Measurements from ENCODE around the gene WDR17. TPM values are rescaled to one million over a fixed set of nuclear protein-coding genes. Genes with fewer than 3 reads are reported as not detected.

Gene WDR17
- total RNA-seq, 2 experiments from 2014 or later = 0.83 to 0.87 TPM

DNA sequence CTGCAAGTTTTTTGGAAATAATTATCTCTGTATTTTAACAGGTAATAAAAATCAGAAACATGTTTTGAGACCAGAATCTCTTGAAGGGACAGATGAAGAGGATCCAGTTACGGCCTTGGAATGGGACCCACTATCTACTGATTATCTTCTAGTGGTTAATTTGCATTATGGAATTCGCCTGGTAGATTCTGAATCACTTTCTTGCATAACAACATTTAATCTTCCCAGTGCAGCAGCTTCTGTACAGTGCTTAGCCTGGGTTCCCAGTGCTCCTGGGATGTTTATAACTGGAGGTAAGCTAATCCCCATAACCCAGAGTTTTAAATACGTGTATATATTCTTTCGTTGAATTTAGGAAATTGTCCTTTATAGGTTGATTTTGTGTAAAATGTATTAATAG, 59.4 kb downstream of the WDR17 start:
- no peaks in the 10 kb centered on the region for H3K27me3 Mint-ChIP-seq
- no peak overlapping the region for H3K27ac Mint-ChIP-seq
- CTCF ChIA-PET = no interaction called here
- POLR2A ChIA-PET = no interaction called here
- no peaks in the 10 kb centered on the region for H3K36me3 Mint-ChIP-seq (ENCODE audit: low read depth)
- no peak for DNase-seq
- H3K9me3 Mint-ChIP-seq = no peaks in the 10 kb centered on the region
- H3K4me1 Mint-ChIP-seq = peaks cover 5% of the 10 kb centered on the region
- H3K4me3 Mint-ChIP-seq = no peak overlapping the region

DNA sequence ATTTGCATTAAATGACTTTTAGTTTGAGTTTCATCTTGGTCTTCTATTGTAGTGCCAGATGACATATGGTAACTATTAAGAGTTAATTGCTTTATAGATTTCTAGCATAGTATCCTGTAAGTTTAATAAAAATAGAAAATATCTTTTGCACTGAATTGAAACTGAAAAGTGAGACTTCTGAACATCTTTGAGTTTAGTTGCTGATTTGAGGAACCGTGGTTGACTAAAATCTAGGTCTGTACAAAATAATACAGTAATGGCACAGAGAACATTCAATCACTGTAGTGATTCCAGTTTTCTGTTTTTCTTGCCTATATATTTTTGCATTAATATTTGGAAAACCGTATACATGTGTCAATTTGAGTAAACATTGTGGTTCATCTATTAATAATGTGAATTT, 69.0 kb downstream of the WDR17 start:
- ChIA-PET CTCF (no interaction called here), POLR2A (no interaction called here)
- Mint-ChIP-seq H3K4me1 (no peaks in the 10 kb centered on the region), H3K36me3 (ENCODE audit: low read depth) (no peaks in the 10 kb centered on the region), H3K4me3 (no peak overlapping the region), H3K27me3 (peaks cover 2% of the 10 kb centered on the region), H3K27ac (no peak overlapping the region), H3K9me3 (no peaks in the 10 kb centered on the region)
- DNase-seq = no peak

DNA sequence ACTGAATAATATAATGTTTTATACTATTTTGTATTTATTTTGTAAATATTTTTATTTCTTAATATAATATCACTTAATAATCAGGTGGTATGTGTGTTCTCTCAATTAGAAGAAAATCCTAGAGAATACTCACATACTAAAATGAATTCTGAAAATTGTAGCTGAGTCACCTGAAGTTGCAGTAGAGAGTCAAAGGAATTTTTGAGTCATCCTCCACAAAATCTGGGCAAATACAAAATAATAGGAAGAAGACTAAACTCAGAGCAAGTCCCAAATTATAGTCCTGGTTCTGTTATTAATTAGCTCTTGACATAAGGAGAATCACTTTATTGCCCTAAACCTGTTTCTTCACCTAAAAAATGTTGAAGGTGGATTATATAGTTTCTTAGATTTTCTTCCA, 72.0 kb downstream of the WDR17 start:
- CTCF ChIA-PET = no interaction called here

DNA sequence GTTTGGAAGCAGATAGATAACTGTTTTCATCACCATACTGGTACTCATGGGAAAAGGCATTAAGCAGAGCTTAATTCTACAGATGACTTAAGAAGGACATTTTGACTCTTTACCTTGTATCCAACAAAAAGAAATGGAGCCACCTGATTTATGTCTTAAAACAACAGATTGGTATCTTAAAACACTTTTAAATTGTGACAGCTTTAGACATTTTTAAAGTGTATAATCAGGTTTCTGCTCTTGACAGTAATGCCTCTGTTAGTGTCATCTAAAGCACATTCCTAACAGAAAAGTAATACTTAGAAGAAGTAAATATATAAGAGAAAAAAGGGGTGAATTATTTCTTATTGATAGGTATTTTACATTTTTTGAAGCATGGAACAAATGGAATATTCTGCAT, 73.9 kb downstream of the WDR17 start:
- CTCF ChIA-PET = no interaction called here
- no peak overlapping the region for H3K27ac Mint-ChIP-seq

More for the DNA sequence above, 72.0 kb downstream of the WDR17 start:
- POLR2A ChIA-PET = no interaction called here
- Mint-ChIP-seq H3K4me3 (no peak overlapping the region), H3K9me3 (no peaks in the 10 kb centered on the region), H3K36me3 (ENCODE audit: low read depth) (no peaks in the 10 kb centered on the region), H3K4me1 (no peaks in the 10 kb centered on the region), H3K27ac (no peak overlapping the region), H3K27me3 (peaks cover 2% of the 10 kb centered on the region)
- no peak for DNase-seq

DNA sequence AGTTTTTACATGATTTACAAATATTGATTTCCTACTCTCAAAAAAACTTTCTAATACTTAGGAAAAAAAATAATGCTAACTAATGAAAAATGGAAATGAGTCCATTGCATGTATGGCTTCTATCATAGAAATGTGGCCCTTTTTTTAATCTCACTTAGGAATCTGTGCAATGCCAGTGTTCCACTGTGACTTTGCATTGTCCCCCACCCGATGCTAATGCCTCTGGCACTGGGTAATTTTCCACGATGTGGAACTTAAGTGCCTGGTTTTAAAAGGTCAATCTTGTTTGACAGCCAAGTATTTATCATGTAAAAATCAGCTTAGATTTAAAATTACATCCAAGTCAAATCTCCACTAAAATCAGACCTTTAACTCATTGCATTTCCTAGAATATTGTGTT, 76.6 kb downstream of the WDR17 start:
- no peak overlapping the region for H3K4me3 Mint-ChIP-seq
- no peak overlapping the region for H3K27ac Mint-ChIP-seq
- CTCF ChIA-PET = no interaction called here
- H3K9me3 Mint-ChIP-seq = no peaks in the 10 kb centered on the region
- POLR2A ChIA-PET = no interaction called here
- DNase-seq = no peak
- H3K27me3 Mint-ChIP-seq = no peaks in the 10 kb centered on the region
- H3K4me1 Mint-ChIP-seq = no peaks in the 10 kb centered on the region
- no peaks in the 10 kb centered on the region for H3K36me3 Mint-ChIP-seq (ENCODE audit: low read depth)

More for the DNA sequence above, 73.9 kb downstream of the WDR17 start:
- Mint-ChIP-seq H3K9me3 (no peaks in the 10 kb centered on the region), H3K4me1 (no peaks in the 10 kb centered on the region), H3K4me3 (no peak overlapping the region), H3K36me3 (ENCODE audit: low read depth) (no peaks in the 10 kb centered on the region), H3K27me3 (peaks cover 2% of the 10 kb centered on the region)
- no peak for DNase-seq
- POLR2A ChIA-PET = no interaction called here

DNA sequence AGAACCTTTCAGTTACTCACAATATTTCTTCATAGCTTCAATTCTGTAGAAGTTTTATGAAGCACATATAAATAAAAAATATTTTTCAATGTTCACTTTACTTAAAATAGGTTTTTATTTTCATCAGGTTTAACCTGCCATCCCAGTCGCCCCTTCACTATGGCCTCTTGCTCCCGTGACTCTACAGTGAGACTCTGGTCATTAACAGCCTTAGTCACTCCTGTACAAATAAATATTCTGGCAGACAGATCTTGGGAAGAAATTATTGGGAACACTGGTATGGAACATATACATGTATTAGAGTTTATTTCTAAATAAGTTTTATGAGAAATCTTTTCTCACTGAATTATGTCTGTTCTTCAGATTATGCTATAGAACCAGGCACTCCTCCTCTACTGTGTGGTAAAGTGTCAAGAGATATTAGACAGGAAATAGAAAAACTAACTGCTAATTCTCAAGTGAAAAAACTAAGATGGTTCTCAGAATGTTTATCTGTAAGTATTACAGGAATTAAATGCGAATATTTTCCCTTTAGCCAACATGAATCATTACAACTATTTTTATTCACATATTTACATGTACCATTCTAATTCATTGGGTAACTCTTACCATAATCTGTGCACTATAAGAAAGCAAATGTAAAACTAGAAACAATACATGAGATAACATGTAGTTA, 84.2 kb downstream of the WDR17 start:
- CTCF ChIA-PET = interaction anchor here (0.7 kb wide), 1 partner anchor 216 kb away, joined by 4 read pairs; no protein-coding TSS in a partner anchor
- Mint-ChIP-seq H3K36me3 (ENCODE audit: low read depth) (no peaks in the 10 kb centered on the region), H3K27ac (no peak overlapping the region), H3K4me1 (no peaks in the 10 kb centered on the region), H3K27me3 (no peaks in the 10 kb centered on the region), H3K4me3 (no peak overlapping the region), H3K9me3 (no peaks in the 10 kb centered on the region)
- DNase-seq = no peak
- POLR2A ChIA-PET = no interaction called here

DNA sequence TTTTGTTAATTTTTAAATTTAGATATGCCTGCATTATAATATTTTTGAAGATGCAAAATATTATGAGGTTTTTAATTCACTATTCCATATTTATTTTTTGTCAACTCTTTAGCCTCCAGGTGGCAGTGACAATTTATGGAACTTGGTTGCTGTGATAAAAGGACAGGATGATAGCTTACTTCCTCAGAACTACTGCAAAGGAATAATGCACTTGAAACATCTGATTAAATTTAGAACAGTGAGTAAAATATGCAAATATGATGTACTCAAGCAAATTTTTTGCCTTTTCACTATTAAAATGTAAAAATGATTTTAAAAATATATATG, 84.7 kb downstream of the WDR17 start:
- Mint-ChIP-seq H3K4me3 (no peak overlapping the region), H3K9me3 (no peaks in the 10 kb centered on the region), H3K27me3 (no peaks in the 10 kb centered on the region), H3K27ac (no peak overlapping the region), H3K4me1 (no peaks in the 10 kb centered on the region), H3K36me3 (ENCODE audit: low read depth) (no peaks in the 10 kb centered on the region)
- ChIA-PET CTCF (no interaction called here), POLR2A (no interaction called here)
- no peak for DNase-seq

DNA sequence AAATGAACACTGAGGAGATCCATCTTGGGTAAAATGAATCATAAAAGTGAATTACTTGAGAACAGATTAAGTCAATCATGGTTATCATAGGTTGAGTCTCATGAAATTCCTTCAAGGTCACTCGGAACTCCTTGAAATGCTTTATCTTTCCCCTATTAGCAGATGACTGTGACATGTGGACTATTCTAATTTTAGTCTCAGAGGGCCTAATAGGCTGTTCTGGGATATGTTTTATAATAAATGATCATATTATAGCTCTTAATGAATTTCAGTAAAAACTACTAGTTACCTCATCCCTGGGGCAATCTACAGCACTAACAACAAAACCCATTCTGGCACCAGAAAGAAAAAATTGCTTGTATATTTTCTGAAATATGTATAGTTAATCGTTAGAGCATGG, 85.1 kb downstream of the WDR17 start:
- no peak for DNase-seq
- ChIA-PET CTCF (interaction anchor here (1.3 kb wide), 1 partner anchor 11 kb away, joined by 4 read pairs; no protein-coding TSS in a partner anchor), POLR2A (no interaction called here)
- Mint-ChIP-seq H3K27ac (no peak overlapping the region), H3K27me3 (no peaks in the 10 kb centered on the region), H3K9me3 (no peaks in the 10 kb centered on the region), H3K4me1 (no peaks in the 10 kb centered on the region), H3K4me3 (no peak overlapping the region), H3K36me3 (ENCODE audit: low read depth) (no peaks in the 10 kb centered on the region)

DNA sequence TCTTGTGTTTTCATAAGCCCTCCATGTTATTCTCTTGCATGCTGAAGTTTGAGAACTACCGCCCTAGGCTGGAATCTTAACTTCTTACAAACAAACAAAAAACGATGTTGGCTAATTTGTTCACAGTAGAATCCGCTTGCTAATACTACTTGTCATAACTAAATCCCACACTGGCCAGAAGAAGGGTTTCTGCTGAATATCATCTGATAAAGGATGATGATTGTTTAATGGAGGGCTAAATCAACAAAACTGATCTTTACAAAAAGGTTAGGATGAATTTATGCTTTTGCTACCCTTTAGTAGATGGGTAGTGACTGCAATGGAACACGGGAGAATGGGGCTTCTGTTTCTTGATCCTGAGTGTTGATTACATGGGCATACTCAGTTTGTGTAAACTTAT, 87.5 kb downstream of the WDR17 start:
- ChIA-PET CTCF (no interaction called here), POLR2A (no interaction called here)
- Mint-ChIP-seq H3K4me3 (no peak overlapping the region), H3K9me3 (no peaks in the 10 kb centered on the region), H3K27ac (no peak overlapping the region), H3K27me3 (no peaks in the 10 kb centered on the region), H3K36me3 (ENCODE audit: low read depth) (no peaks in the 10 kb centered on the region), H3K4me1 (no peaks in the 10 kb centered on the region)
- no peak for DNase-seq

DNA sequence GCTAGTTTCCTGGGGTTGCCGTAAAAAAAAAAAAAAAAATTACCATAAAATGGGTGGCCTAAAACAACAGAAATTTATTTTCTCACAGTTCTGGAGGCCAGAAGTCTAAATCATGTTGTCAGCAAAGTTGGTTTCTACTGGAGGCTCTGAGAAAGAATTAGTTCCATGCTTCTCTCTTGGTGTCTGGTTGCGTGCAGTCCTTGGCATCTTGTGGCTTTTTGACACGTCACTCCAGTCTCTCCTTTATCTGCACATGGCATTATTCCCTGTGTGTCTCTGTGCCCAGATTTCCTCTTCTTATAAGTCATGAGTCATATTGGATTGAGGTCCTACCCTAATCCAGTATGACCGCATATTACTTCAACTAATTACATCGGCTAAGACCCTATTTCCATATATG, 91.0 kb downstream of the WDR17 start:
- Mint-ChIP-seq H3K4me1 (no peaks in the 10 kb centered on the region), H3K27ac (no peak overlapping the region), H3K36me3 (ENCODE audit: low read depth) (no peaks in the 10 kb centered on the region), H3K4me3 (no peak overlapping the region), H3K9me3 (no peaks in the 10 kb centered on the region), H3K27me3 (no peaks in the 10 kb centered on the region)
- no peak for DNase-seq
- ChIA-PET POLR2A (interaction anchor here (0.7 kb wide), 1 partner anchor 183 kb away, joined by 3 read pairs; no protein-coding TSS in a partner anchor), CTCF (no interaction called here)

DNA sequence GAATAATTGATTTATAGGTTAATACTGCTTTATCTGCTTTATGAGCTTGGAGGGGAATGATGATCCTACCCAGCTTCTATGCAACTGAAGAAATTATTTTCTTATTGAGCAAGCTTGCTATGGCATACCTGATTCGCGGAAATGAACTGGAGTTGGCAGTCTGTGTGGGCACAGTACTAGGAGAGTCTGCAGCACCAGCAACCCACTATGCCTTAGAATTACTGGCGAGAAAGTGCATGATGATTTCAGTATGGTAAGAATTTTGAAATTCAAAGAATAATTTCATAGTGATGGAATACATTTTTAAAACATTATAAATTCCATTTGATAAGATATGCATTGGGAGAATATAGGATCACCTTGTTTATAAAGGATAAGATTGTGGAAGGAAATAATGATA, 97.4 kb downstream of the WDR17 start:
- H3K27me3 Mint-ChIP-seq = no peaks in the 10 kb centered on the region
- CTCF ChIA-PET = no interaction called here
- H3K4me1 Mint-ChIP-seq = no peaks in the 10 kb centered on the region
- H3K36me3 Mint-ChIP-seq (ENCODE audit: low read depth) = no peaks in the 10 kb centered on the region
- POLR2A ChIA-PET = no interaction called here
- no peaks in the 10 kb centered on the region for H3K9me3 Mint-ChIP-seq
- no peak overlapping the region for H3K27ac Mint-ChIP-seq
- no peak overlapping the region for H3K4me3 Mint-ChIP-seq
- DNase-seq = no peak

DNA sequence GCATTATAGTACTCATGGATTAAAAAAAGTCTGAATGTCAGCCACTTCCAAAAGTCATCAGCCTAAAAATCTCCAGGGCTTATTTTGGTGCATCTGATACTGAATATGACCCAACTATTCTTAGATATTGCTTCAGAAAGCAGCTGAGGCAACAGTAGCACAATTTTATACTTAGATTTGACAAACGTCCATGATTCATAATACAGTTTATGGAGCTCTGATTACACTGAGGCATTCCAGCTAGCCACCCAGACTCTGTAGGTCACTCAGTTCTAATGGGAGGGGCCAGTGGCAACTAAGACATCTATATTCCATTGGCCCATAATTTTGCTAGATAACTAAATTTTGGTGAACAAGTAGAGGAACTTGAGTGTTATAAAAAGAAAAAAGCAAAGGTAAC, 119.4 kb downstream of the WDR17 start:
- H3K4me1 Mint-ChIP-seq = no peaks in the 10 kb centered on the region
- H3K27ac Mint-ChIP-seq = no peak overlapping the region
- H3K27me3 Mint-ChIP-seq = peaks cover 13% of the 10 kb centered on the region
- no peaks in the 10 kb centered on the region for H3K9me3 Mint-ChIP-seq
- no peaks in the 10 kb centered on the region for H3K36me3 Mint-ChIP-seq (ENCODE audit: low read depth)
- no peak overlapping the region for H3K4me3 Mint-ChIP-seq
- POLR2A ChIA-PET = no interaction called here
- no peak for DNase-seq
- CTCF ChIA-PET = no interaction called here

DNA sequence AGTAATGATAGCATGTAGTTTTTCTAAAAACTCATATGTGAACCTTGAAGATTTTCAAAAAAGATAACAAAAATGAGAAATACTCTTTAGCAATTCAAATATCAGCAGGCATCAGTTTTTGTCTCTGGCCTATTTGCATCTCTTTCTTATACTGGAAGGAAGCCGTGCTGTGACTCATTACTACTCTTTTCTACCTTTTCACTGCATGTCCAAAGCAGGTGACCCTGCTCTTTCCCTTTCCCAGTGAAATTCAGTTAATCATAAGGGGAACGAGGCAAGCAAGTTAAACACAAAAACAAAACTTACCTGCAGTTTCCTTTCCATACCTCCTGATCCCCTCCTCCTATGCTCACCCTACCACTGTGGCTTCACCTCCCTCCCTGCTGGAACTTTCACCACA, 120.4 kb downstream of the WDR17 start:
- DNase-seq = no peak
- H3K27me3 Mint-ChIP-seq = peaks cover 17% of the 10 kb centered on the region
- no peaks in the 10 kb centered on the region for H3K36me3 Mint-ChIP-seq (ENCODE audit: low read depth)
- no peak overlapping the region for H3K27ac Mint-ChIP-seq
- H3K4me1 Mint-ChIP-seq = no peaks in the 10 kb centered on the region
- no peak overlapping the region for H3K4me3 Mint-ChIP-seq
- ChIA-PET POLR2A (no interaction called here), CTCF (no interaction called here)
- no peaks in the 10 kb centered on the region for H3K9me3 Mint-ChIP-seq

DNA sequence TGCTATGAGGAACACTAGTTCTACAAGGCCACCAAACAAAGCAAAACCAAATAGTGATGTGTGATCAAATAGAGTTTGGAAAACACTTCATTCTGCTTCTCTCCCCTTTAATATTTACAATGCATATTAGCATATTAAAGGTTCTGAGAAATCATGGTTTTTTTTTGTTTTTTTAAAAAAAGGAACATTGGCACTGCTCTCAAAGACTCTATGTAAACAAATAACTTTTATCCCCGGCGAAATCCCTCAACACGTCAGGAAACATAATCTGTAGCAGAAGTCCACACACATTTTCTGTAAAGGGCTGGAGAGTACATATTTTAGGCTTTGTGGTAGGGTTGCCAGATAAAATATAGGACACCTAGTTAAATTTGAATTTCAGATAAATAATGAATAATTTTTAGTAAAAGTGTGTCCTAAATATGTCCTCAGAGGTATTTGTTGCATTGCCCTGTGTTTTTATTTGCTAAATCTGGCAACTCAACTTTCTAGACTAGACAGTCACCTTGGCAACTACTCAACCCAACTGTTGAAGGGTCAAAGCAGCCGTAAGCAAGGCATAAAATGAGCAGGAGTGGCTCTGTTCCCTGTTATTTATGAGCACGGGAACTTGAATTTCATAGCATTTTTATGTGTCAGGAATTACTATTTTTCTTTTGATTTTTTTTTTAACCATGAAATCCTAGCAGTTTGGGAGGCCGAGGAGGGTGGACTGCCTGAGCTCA, 121.2 kb downstream of the WDR17 start:
- Mint-ChIP-seq H3K4me1 (no peaks in the 10 kb centered on the region), H3K36me3 (ENCODE audit: low read depth) (no peaks in the 10 kb centered on the region), H3K9me3 (no peaks in the 10 kb centered on the region), H3K27ac (no peak overlapping the region), H3K4me3 (no peak overlapping the region), H3K27me3 (peaks cover 24% of the 10 kb centered on the region)
- ChIA-PET POLR2A (no interaction called here), CTCF (no interaction called here)
- no peak for DNase-seq
